ENCODE measurements around the gene IRF4.

IRF4 gene

DNA sequence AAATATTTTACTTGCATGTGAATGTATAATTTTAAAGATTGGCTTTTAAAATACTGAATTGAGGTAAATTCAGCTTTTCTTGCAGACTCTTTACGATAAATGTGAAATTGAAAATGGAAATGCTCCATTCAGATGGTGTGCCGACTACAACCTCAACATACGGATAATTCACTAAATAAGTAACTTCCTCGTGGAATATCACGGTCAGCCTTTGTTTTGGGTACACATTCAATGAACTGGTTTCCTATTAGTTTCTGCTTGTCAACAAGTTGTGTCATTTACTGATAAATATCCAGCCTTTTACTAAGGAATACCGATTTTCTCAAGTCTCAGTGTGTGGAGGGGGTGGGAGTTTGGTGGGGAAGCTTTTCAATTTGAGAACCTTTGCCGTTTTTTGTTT is 2.4 kb upstream of the IRF4 start:
- peaks cover 26% of the 10 kb centered on the region for H3K4me1 Mint-ChIP-seq
- no peak overlapping the region for H3K4me3 Mint-ChIP-seq
- H3K36me3 Mint-ChIP-seq: peaks cover 12% of the 10 kb centered on the region
- DNase-seq (ENCODE audit: low spot score in 2 of 2): no peak
- peak overlapping the region; percentile 39 for H3K27ac Mint-ChIP-seq
- H3K9me3 Mint-ChIP-seq: no peaks in the 10 kb centered on the region
- no peaks in the 10 kb centered on the region for H3K27me3 Mint-ChIP-seq
- no peak for ATAC-seq (ENCODE audit: low read depth)

DNA sequence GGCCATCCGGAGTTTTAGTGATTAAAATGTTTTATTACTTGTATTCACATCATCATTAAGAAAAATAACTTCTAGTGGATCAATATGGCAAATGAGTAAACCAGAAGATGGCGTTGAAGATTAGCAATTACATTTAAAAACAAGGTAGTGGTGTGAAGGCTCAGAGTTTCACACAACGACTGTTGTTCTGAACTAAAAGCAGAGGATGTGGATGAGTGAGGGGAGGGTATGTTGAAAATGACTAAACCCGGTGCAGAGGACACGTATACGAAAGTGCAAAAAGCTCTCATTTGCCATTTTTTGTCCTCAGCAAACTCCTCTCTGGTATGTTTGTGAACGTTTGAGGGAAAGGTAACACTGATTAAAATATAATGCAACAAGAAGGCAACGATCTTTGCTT is 1.9 kb upstream of the IRF4 start:
- H3K27ac Mint-ChIP-seq: peak overlapping the region; percentile 39
- DNase-seq (ENCODE audit: low spot score in 2 of 2) (no peak), ATAC-seq (ENCODE audit: low read depth) (no peak)
- peaks cover 26% of the 10 kb centered on the region for H3K4me1 Mint-ChIP-seq
- H3K9me3 Mint-ChIP-seq: no peaks in the 10 kb centered on the region
- no peaks in the 10 kb centered on the region for H3K27me3 Mint-ChIP-seq
- H3K4me3 Mint-ChIP-seq: peak overlapping the region; percentile 49
- peaks cover 12% of the 10 kb centered on the region for H3K36me3 Mint-ChIP-seq

DNA sequence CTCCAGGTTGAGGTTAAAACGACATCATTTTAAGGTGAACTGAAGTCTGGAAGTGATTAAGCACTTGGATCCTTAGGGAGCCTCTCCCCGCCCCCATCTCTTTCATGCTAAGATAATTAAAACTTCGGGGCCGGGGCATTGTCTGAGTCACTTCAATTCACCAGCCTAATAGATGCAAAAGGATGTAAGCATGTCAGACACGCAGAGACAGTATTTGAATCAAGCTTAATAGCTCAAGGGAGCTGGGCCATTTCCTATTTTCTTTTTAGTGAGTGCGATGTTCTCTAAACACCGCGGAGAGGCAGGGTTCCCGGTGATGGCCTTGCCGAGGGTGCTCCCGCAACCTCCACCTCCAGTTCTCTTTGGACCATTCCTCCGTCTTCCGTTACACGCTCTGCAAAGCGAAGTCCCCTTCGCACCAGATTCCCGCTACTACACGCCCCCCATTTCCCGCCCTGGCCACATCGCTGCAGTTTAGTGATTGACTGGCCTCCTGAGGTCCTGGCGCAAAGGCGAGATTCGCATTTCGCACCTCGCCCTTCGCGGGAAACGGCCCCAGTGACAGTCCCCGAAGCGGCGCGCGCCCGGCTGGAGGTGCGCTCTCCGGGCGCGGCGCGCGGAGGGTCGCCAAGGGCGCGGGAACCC is 516 bp upstream of the IRF4 start:
- H3K9me3 Mint-ChIP-seq: no peaks in the 10 kb centered on the region
- peaks cover 29% of the 10 kb centered on the region for H3K4me1 Mint-ChIP-seq
- peak overlapping the region; percentile 94 for H3K27ac Mint-ChIP-seq
- peak overlapping the region; percentile 94 for H3K4me3 Mint-ChIP-seq
- H3K27me3 Mint-ChIP-seq: no peaks in the 10 kb centered on the region
- peaks cover 18% of the 10 kb centered on the region for H3K36me3 Mint-ChIP-seq
- ATAC-seq (ENCODE audit: low read depth): peak; percentile 59
- peak; percentile 62 to 77 for DNase-seq (ENCODE audit: low spot score in 2 of 2)

DNA sequence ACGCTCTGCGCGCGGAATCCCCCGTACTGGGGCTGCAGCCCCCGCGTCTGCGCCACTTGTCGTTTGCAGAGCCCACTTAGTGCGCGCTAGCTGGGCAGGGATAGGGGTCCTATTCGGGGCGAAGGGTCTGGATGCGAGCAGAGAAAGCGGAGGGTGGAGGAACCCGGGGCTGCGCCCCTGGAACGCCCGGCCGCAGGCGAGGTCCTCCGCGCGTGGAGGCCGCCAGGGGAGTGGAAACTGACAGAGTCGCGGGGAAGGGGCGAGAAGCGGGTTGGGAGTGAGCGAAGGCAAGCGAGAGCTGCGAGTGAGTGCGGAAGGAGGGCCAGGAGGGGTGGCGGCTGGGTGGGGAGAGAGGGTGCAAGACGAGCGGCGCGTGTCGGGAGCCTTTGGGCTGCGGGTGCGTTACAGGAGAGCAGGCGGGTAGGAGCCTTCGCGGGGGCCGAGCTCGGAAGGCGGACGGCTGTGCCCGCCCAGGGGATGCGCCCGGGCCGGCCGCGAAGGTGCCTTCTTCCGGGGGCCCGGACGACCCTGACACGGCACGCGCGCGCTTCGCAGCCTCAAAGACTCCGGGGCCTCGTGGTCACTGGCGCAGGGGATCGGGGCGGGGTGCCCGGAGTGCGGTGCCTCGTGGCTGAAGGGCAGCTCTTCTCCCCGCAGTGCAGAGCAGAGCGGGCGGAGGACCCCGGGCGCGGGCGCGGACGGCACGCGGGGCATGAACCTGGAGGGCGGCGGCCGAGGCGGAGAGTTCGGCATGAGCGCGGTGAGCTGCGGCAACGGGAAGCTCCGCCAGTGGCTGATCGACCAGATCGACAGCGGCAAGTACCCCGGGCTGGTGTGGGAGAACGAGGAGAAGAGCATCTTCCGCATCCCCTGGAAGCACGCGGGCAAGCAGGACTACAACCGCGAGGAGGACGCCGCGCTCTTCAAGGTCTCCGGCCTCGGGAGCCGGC is 1.2 kb downstream of the IRF4 start:
- no peaks in the 10 kb centered on the region for H3K9me3 Mint-ChIP-seq
- peak overlapping the region; percentile 95 for H3K4me3 Mint-ChIP-seq
- H3K27me3 Mint-ChIP-seq: no peaks in the 10 kb centered on the region
- peaks cover 37% of the 10 kb centered on the region for H3K4me1 Mint-ChIP-seq
- DNase-seq (ENCODE audit: low spot score in 2 of 2): peak in 1 of 2 donors; percentile 60
- peak; percentile 7 for ATAC-seq (ENCODE audit: low read depth)
- peaks cover 26% of the 10 kb centered on the region for H3K36me3 Mint-ChIP-seq
- H3K27ac Mint-ChIP-seq: peak overlapping the region; percentile 94

DNA sequence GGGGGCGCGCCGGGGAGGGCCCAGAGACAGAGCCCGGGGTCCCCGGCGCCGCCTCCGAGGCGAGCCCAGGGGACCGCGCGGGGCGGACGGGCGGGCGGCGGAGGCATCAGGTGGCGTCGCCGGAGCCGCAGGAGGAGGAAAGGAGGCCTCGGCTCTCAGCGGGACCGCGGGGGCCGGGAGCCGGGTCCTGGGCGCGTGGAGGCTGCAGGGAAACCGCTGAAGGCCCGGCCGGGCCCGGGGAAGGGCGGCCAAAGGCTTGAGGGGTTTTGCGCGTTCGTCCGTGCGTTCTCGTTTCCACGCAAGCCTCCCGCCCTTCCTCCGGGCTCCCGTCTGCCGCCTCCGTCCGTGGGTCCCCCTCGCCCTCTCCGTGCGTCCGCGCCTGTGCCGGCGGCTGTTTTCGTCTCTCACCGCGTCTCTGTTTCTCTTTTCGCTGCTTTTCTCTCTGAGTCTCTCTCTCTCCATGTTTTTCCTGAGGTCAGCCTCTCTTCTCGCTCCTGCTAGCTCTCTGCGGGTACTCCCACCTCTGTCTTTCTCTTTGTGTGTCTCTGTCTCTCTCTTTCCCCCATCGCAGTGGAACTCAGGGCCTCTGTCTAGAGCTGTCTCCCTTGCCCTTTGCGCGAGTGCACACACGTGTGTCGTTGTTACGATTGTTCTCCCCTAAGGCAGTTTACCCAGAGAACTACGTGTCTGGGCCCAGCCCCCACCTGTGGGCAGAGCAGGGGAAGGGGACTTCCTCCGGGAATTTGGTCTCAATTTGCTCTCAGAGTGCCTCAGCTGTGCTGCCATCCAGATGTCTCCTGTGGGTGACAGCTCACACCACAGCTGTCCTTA is 2.1 kb downstream of the IRF4 start:
- Mint-ChIP-seq H3K4me1 (peaks cover 43% of the 10 kb centered on the region), H3K36me3 (peaks cover 31% of the 10 kb centered on the region), H3K9me3 (no peaks in the 10 kb centered on the region), H3K27ac (peak overlapping the region; percentile 94), H3K27me3 (no peaks in the 10 kb centered on the region), H3K4me3 (peak overlapping the region; percentile 95)
- ATAC-seq (ENCODE audit: low read depth) (no peak), DNase-seq (ENCODE audit: low spot score in 2 of 2) (peak in 1 of 2 donors; percentile 26)

DNA sequence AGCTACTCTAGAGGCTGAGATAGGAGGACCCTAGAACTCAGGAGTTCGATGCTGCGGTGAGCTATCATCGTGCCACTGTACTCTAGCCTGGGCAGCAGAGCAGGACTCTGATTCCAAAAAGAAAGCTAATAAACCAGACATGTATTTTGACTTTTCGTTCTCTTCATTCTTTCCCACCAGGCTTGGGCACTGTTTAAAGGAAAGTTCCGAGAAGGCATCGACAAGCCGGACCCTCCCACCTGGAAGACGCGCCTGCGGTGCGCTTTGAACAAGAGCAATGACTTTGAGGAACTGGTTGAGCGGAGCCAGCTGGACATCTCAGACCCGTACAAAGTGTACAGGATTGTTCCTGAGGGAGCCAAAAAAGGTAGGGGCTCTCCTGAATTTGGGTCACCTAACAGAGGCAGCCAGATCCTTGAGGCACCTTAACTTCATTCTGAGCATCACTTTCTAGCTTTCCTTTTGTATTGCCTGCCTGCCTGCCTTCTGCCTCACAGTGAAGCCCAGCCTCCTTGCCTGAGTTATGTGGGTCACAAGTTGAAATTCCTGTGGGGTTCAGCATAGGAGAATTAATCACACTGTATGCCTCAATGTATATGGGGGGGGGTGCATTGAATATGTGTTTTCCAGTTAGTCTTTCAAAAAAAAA is 3.2 kb downstream of the IRF4 start:
- Mint-ChIP-seq H3K9me3 (no peaks in the 10 kb centered on the region), H3K4me1 (peaks cover 46% of the 10 kb centered on the region), H3K27me3 (no peaks in the 10 kb centered on the region), H3K27ac (peak overlapping the region; percentile 45), H3K36me3 (peaks cover 32% of the 10 kb centered on the region), H3K4me3 (peak overlapping the region; percentile 27)
- no peak for DNase-seq (ENCODE audit: low spot score in 2 of 2)
- ATAC-seq (ENCODE audit: low read depth): no peak

DNA sequence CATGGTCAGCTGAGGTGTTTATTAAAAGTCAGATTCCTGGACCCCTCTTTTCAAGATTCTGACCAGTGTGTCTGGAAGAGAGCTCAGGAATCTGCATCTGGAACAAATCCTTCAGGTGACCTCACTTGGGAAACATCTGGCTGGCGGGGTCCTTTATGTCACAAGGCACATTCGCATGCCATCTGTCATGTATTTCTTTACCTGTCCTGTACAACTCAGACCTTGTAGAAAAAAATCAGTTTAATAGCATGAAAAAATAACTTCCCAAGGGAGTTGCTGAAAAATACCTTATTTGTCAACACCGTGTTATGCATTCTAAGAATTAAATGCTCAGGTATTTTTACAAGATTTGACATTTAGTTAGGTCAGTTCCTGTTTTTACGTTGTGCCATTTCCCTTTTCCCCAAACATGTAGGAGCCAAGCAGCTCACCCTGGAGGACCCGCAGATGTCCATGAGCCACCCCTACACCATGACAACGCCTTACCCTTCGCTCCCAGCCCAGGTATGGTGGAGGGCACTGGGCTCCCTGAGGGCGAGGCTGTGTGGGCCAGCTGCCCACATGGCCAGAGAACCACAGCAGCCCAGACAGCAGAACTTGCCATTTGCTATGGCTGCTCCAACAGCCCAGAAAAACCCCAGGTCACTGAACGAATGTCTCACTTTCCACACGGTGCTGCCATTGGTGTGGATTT is 4.0 kb downstream of the IRF4 start:
- peaks cover 45% of the 10 kb centered on the region for H3K4me1 Mint-ChIP-seq
- no peaks in the 10 kb centered on the region for H3K27me3 Mint-ChIP-seq
- peaks cover 35% of the 10 kb centered on the region for H3K36me3 Mint-ChIP-seq
- no peaks in the 10 kb centered on the region for H3K9me3 Mint-ChIP-seq
- H3K4me3 Mint-ChIP-seq: peak overlapping the region; percentile 34
- peak in 1 of 2 donors; percentile 11 for DNase-seq (ENCODE audit: low spot score in 2 of 2)
- H3K27ac Mint-ChIP-seq: peak overlapping the region; percentile 45
- no peak for ATAC-seq (ENCODE audit: low read depth)

DNA sequence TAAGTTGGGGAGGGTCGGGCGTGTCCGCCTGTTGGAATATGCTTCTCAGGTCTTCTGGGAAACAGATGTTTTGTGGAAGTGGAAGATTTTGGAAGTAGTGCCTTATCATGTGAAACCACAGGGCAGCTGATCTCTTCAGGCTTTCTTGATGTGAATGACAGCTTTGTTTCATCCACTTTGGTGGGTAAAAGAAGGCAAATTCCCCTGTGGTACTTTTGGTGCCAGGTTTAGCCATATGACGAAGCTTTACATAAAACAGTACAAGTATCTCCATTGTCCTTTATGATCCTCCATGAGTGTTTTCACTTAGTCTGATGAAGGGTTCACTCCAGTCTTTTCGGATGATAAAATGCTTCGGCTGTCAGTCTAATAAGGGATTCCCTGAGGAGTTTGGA is 4.6 kb downstream of the IRF4 start:
- ATAC-seq (ENCODE audit: low read depth): no peak
- DNase-seq (ENCODE audit: low spot score in 2 of 2): no peak
- Mint-ChIP-seq H3K27me3 (no peaks in the 10 kb centered on the region), H3K4me3 (no peak overlapping the region), H3K27ac (peak overlapping the region; percentile 45), H3K4me1 (peaks cover 44% of the 10 kb centered on the region), H3K36me3 (peaks cover 35% of the 10 kb centered on the region), H3K9me3 (no peaks in the 10 kb centered on the region)

DNA sequence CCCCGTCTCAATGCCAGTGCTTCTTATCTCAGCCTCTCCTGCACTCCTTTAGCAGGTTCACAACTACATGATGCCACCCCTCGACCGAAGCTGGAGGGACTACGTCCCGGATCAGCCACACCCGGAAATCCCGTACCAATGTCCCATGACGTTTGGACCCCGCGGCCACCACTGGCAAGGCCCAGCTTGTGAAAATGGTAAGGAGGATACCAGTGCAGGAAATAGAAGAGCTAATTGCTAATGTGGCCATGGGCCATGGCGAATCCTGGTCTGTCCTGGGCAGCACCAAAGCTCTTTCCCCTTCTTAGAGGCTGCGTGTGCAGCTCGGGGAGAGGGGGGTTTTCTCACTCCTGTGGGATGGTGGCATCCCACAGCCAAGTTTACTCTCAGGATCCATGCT is 5.5 kb downstream of the IRF4 start:
- H3K27ac Mint-ChIP-seq: peak overlapping the region; percentile 83
- H3K27me3 Mint-ChIP-seq: no peaks in the 10 kb centered on the region
- peaks cover 38% of the 10 kb centered on the region for H3K36me3 Mint-ChIP-seq
- no peak for ATAC-seq (ENCODE audit: low read depth)
- H3K9me3 Mint-ChIP-seq: no peaks in the 10 kb centered on the region
- peaks cover 46% of the 10 kb centered on the region for H3K4me1 Mint-ChIP-seq
- H3K4me3 Mint-ChIP-seq: no peak overlapping the region
- no peak for DNase-seq (ENCODE audit: low spot score in 2 of 2)

DNA sequence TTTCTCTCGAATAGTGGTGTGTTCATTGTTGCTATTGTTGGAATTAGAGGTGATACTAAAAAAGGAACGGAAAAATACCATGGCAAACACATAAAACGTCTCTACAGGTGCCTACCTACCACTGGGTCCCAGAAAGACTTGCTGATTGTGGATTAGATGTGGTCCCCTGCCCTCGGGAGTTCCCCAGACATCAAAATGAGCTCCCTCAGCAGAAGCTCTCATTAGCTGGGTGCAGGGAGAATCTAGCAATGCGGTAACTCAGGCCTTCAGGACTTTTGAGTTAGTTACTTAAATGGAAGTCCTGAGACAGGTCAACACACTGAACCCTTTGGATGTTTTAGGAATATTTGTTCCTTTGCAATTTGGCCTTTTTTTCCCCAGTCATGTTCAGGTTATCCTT is 6.1 kb downstream of the IRF4 start:
- Mint-ChIP-seq H3K4me3 (no peak overlapping the region), H3K27me3 (no peaks in the 10 kb centered on the region), H3K4me1 (peaks cover 50% of the 10 kb centered on the region), H3K36me3 (peaks cover 40% of the 10 kb centered on the region), H3K9me3 (no peaks in the 10 kb centered on the region), H3K27ac (peak overlapping the region; percentile 83)
- DNase-seq (ENCODE audit: low spot score in 2 of 2) (no peak), ATAC-seq (ENCODE audit: low read depth) (no peak)

DNA sequence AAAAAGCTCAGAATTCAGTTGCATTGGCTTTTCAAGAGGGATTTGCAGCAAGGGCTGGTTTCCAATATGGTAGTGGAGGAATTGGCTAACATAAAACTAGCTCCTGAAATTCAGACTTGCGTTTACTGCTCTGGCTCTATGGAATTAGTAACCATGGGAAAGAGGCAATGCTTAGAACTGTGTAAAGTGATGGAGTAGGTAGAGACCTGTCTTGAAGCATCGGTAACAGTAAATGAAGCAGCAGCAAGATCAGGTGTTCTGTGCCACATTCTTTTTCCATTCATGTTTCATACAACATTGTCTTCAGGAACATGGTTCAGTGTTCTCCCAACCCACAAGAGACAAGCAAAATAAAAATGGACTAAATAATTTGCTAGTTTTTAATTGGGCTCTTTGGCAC is 6.5 kb downstream of the IRF4 start:
- no peak for ATAC-seq (ENCODE audit: low read depth)
- H3K9me3 Mint-ChIP-seq: no peaks in the 10 kb centered on the region
- H3K27me3 Mint-ChIP-seq: no peaks in the 10 kb centered on the region
- no peak overlapping the region for H3K4me3 Mint-ChIP-seq
- H3K36me3 Mint-ChIP-seq: peaks cover 39% of the 10 kb centered on the region
- H3K27ac Mint-ChIP-seq: peak overlapping the region; percentile 83
- no peak for DNase-seq (ENCODE audit: low spot score in 2 of 2)
- H3K4me1 Mint-ChIP-seq: peaks cover 48% of the 10 kb centered on the region

DNA sequence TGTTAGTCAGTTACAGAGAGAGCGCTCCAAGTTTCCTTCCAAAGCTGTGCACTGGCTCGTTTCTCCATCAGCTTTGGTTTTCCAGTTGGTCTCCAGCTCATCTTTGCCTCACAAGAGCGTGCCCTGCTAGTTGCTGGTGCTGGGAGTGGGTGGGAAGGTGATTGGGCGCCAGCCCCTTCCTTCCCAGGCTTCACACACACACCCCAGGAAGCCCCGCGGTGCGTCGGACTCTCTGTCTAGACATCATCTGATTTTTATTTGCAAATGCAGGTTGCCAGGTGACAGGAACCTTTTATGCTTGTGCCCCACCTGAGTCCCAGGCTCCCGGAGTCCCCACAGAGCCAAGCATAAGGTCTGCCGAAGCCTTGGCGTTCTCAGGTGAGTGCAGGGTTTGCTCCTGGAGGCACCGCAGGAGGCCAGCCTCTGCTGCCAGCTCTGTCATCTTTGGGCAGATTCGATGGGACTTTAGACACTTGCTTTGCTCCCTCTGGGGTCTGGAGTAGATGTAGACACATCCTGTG is 7.1 kb downstream of the IRF4 start:
- Mint-ChIP-seq H3K4me1 (peaks cover 52% of the 10 kb centered on the region), H3K27me3 (no peaks in the 10 kb centered on the region), H3K27ac (peak overlapping the region; percentile 83), H3K9me3 (no peaks in the 10 kb centered on the region), H3K4me3 (no peak overlapping the region), H3K36me3 (peaks cover 43% of the 10 kb centered on the region)
- DNase-seq (ENCODE audit: low spot score in 2 of 2) (no peak), ATAC-seq (ENCODE audit: low read depth) (no peak)

Measured in memory B cell (primary cell).